Measurements from ENCODE around the gene TOP1.

TOP1 gene

GRCh38 chr20:40984496-40984895, 44.1 kb upstream of the TOP1 start:
- no peak for TF ChIP-seq CTCF (IDR thresholded peaks at IDR 0.05; ENCODE audit: extremely low read depth, insufficient read depth, missing control alignments)
- in situ Hi-C loops (cut with MboI; ENCODE audit: low pct_unique_long_range_greater_than_20kb, low sequenced_read_pairs, unreplicated experiment): no loop called here
- DNase-seq (ENCODE audit: low spot score): no peak

GRCh38 chr20:40986774-40987173, 41.8 kb upstream of the TOP1 start:
- in situ Hi-C loops (cut with MboI; ENCODE audit: low pct_unique_long_range_greater_than_20kb, low sequenced_read_pairs, unreplicated experiment): no loop called here
- TF ChIP-seq CTCF (IDR thresholded peaks at IDR 0.05; ENCODE audit: extremely low read depth, insufficient read depth, missing control alignments): no peak
- no peak for DNase-seq (ENCODE audit: low spot score)

DNA sequence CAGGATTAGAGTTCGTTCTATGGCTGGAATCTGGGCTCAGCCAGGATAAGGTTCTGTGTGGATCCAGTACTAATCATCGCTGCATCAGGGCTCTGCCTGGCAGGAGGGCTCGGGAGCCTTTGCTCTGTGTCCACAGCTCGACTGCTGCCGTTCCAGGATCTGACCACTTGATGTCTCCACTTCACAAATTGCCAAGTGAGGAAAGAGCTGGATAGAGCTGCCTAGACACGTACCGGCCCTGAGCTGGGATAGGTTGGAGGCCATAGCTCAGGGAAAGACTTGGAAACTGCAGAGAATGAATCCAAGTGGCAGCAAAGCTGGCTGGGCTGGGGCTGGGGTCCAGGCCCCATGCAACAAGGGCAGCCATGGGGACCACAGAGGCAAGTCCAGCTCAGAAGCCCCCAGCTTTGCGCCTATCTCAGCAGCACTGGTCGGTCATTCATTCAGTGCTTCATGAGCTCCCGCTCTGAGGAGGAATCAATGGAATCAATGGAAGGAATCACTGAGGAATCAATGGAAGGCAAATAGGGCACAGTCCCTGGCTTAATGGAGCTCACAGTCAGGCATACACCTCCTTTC, 38.0 kb upstream of the TOP1 start:
- peak; percentile 73 for DNase-seq (ENCODE audit: low spot score)
- in situ Hi-C loops (cut with MboI; ENCODE audit: low pct_unique_long_range_greater_than_20kb, low sequenced_read_pairs, unreplicated experiment): loop anchor here (10.0 kb wide), 1 partner anchor 74 kb away; no protein-coding TSS in a partner anchor
- peak; percentile 91 for TF ChIP-seq CTCF (IDR thresholded peaks at IDR 0.05; ENCODE audit: extremely low read depth, insufficient read depth, missing control alignments)

- no peak for TF ChIP-seq CTCF (IDR thresholded peaks at IDR 0.05; ENCODE audit: extremely low read depth, insufficient read depth, missing control alignments)
- DNase-seq (ENCODE audit: low spot score): peak; percentile 82
- in situ Hi-C loops (cut with MboI; ENCODE audit: low pct_unique_long_range_greater_than_20kb, low sequenced_read_pairs, unreplicated experiment): loop anchor here (10.0 kb wide), 1 partner anchor 73 kb away; no protein-coding TSS in a partner anchor
Observed at GRCh38 chr20:40991181-40991889, 37.3 kb upstream of the TOP1 start.

DNA sequence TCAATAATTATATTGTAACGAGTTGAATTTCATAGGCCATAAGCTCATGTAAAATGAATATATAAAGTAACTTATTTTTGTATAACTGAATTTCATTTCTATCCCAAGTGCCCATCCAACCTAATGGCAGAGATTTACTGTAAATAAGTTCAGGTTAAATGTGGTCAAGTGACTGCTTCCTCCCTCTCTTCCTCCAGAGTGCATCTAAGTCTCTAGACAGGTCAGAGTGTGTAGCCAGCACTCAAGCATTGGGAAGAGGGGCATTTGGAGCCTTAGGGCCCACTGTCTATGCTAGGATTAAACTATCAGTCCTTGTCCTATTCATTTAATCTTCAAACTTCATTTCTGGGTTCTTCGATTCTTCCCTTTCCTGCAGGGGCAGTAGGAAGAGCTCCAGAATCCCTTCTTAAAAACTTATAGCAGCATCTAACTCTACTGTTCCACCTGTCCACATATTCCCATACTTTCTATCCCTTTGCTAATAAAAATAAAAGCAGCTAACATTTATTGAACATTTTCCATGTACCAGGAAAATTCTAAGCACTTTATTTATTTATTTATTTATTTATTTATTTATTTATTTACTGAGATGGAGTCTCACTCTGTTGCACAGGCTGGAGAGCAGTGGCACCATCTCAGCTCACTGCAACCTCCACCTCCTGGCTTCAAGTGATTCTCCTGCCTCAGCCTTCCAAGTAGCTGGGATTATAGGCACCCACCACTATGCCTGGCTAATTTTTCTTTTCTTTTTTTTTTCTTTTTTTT, 36.1 kb upstream of the TOP1 start:
- TF ChIP-seq CTCF (IDR thresholded peaks at IDR 0.05; ENCODE audit: extremely low read depth, insufficient read depth, missing control alignments): no peak
- no peak for DNase-seq (ENCODE audit: low spot score)
- in situ Hi-C loops (cut with MboI; ENCODE audit: low pct_unique_long_range_greater_than_20kb, low sequenced_read_pairs, unreplicated experiment): loop anchor here (10.0 kb wide), 1 partner anchor 72 kb away; no protein-coding TSS in a partner anchor

DNA sequence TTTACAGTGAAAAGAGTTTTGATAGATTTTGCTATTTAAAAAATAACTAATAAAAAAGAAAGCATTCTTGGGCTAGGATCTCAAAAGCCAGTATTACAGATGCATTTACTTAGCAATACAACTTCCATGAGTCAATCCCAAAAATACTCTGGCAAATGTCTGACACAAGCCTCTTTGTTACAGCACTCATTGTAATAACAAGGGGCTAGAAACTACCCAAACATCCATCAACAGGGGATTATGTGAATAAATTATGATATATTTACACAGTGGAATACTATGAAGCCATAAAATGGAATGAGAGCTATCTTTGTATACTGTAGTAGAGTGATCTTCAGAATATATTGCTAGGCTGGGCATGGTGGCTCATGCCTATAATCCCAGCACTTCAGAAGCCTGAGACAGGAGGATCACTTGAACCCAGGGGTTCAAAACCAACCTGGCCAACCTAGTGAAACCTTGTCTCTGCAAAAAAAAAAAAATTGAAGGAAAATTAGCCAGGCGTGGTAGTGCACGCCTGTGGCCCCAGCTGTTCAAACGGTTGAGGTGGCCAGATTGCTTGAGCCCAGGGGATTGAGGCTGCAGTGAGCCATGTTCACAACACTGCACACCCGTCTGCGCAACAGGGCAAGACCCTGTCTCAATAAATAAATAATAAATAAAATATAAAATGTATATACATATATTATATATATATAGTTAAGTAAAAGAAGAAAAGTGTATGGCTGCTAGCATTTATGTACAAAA, 34.7 kb upstream of the TOP1 start:
- in situ Hi-C loops (cut with MboI; ENCODE audit: low pct_unique_long_range_greater_than_20kb, low sequenced_read_pairs, unreplicated experiment): loop anchor here (10.0 kb wide), 1 partner anchor 71 kb away; no protein-coding TSS in a partner anchor
- TF ChIP-seq CTCF (IDR thresholded peaks at IDR 0.05; ENCODE audit: extremely low read depth, insufficient read depth, missing control alignments): no peak
- DNase-seq (ENCODE audit: low spot score): no peak
